GM19463 (cell line): ENCODE measurements around the gene GINS1.
A peak's percentile ranks its signal among the peaks of the same experiment; 100 is the strongest.

Experiments
- ATAC-seq: cut with Tn5 transposase; IDR thresholded peaks from one replicate; pipeline ENCODE4 v1.9.1; 2021; ENCODE audit warnings: mild to moderate bottlenecking, moderate library complexity; ENCODE audit not compliant: unreplicated experiment

Gene GINS1

GRCh38 chr20:25407311-25408169 is at the start of gene GINS1:
GINS1 (plus strand) TSS chr20:25407673; CDS start chr20:25407821, 148 bp downstream.
- ATAC-seq: peak; percentile 87

DNA sequence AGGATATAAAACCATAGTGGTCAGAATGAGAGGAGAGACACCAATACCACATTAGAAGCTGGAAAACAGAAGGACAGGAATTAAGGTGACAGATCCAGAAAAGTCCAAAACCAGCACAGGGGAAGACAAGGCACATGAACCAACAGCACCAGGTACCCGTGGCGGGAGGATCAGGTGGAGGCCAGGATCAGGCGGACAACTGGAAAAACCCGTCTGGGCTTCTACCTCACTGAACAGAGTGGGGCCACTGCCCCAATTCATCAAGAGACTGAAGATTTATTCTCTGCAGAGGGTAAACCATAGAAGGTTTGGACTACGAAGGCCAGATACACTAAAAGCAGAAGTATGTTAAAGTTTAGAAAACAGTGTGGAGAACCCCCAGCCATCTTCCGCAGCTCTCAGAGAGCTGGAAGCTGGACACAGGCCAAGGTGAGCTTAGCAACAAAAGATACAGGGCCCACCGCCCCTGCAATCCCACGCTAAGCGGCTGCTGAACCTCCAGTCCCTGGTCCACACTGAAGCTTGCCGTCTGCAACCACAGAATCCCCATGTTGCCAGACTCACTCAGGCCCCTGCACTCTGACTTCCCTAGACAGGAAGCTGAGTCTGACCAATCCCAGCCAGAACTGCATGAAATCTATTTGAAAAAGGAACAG is 46.7 kb upstream of the GINS1 start:
- no peak for ATAC-seq

DNA sequence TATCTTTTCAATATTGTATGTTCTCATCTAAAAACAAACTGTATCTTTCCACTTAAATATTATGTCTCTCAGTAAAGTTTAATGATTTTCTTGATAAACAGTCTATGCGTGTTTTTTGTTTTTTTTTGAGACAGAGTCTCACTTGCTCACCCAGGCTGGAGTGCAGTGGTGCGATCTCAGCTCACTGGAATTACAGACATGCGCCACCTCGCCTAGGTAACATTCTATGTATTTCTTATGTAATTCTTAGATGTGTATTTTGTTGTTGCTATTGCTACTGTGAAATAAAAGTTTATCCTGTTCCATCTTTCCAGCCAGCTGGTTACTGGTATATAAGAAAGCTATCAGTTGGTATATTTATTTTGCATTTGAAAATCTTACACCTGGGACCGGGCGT is 46.2 kb upstream of the GINS1 start:
- ATAC-seq: no peak

DNA sequence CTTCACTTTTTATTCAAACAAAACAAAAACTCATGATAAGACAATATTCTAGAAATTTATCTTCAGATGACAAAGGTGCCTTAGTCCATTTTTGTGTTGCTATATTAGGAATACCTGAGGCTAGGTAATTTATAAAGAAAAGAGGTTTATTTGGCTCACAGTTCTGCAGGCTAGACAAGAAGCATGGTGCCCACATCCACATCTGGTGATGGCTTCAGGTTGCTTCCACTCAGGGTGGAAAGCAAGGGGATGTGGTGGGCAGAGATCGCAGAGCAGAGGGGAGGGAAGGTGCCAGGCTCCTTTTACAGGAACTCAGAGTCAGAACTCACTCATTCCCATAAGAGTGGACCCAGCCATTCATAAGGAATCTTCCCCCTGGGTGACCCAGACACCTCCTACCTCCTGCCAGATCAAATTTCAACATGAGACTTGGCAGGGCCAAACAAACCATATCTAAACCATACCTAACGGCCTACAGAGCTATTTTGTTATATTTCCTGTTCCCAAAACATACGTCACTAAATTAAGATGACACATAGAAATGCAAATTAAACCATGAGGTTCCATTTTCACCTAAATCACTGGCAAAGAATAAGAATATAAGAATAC is 43.2 kb upstream of the GINS1 start:
- no peak for ATAC-seq

DNA sequence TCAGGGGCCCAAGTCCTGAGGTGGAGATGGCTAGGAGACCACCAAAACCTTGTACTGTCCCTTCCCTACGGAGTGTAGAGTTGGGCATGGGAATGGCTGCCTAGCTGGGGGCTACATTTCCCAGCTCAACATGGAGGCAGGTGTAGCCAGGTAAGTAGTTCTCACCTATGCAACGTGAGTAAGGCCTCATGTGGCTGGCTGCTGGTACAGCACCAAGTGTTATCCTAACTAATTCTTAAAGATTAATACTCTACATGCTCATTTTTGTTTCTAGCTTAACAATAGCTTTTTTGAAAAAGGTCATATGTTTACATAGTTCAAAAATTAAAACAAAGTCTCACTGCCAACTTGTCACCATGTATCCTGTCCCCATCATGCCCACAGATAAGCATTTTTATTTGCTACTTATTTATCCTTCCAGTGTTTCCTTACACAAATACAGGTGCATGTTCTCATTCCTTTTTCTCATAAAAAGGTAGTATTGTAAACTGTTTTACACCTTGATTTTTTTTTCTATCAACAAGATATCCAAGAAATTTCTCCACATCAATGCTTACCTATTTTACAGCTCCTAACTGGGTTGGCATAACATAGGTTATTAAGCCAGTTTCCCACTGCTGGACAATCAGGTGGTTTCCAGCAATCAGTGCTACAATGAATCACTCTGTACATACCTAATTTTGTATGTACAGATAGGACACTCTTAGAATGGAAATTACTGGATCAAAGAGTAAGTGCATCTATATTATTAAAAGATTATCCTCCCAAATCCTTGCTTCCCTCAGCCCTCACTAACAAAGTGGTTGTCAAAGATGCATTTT is 42.4 kb upstream of the GINS1 start:
- ATAC-seq: no peak

DNA sequence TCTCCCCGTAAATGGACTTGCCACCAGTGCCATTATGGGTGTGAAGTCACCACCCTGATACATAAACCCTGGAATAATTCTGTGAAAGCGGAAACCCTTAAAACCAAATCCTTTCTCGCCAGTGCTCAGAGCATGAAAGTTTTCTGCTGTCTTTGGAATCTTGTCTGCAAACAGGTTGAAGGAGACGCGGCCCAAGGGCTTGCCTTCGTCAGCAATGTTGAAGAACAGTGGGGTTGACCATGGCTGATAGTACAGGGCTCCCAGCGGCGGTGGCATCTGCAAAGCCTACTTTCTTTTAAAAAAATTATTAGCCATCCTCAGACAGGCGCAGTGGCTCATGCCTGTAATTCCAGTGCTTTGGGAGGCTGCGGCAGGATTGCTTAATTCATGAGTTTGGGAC is 38.9 kb upstream of the GINS1 start:
- ATAC-seq: no peak

DNA sequence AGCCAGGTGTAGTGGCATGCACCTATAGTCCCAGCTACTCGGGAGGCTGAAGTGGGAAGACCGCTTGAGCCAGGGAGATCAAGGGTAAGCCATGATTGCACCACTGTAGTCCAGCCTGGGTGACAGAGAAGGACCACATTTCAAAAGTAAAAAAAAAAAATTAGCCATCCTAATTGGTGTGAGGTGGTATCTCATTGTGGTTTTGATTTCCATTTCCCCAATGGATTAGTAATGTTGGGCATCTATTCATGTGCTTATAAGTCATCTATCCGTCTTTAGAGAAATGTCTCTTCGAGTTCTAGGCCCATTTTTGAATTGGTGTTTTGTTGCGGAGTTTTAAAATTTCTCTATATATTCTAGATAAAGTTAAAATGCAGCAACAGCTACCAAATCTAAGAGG is 38.5 kb upstream of the GINS1 start:
- no peak for ATAC-seq

- no peak for ATAC-seq
These were observed 37.9 kb upstream of the GINS1 start for GRCh38 chr20:25369529-25369928.

DNA sequence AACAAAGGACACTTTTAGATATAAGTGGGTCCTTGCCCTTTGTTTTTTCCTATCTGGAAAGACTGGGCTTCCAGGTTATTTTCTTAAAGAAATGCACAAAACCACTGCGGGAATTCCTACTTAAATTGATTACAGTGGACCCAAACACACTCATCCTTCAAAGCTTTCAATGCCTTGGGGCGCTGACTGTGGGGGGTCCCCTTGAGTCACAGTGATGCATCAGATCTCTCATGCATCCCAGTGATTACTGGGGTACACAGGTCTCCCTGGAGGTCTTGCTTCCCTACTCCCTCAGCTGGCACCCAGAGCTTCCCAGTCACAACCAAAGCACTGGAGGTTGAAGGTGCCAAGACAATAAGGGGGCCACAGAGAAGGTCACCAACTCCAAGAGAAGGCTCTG is 37.5 kb upstream of the GINS1 start:
- no peak for ATAC-seq

GRCh38 chr20:25372584-25373336 is 34.7 kb upstream of the GINS1 start:
- no peak for ATAC-seq

DNA sequence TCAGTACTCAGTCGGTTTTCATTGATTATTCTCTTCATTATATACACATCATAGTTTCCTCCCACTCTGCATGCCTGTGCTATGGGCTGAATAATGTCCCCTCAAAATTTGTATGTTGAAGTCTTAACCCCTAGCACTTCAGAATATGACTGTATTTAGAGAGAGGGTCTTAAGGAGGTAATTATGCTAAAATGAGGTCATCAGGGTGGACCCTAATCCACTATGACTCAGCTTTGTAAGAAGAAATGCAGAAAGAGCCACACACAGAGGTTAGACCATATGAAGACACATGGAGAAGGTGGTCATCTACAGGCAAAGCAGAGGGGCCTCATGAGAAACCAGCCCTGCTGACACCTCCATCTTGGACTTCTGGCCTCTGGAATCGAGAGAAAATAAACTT is 32.6 kb upstream of the GINS1 start:
- ATAC-seq: no peak

- no peak for ATAC-seq
These were observed 31.2 kb upstream of the GINS1 start for GRCh38 chr20:25376236-25376635.

DNA sequence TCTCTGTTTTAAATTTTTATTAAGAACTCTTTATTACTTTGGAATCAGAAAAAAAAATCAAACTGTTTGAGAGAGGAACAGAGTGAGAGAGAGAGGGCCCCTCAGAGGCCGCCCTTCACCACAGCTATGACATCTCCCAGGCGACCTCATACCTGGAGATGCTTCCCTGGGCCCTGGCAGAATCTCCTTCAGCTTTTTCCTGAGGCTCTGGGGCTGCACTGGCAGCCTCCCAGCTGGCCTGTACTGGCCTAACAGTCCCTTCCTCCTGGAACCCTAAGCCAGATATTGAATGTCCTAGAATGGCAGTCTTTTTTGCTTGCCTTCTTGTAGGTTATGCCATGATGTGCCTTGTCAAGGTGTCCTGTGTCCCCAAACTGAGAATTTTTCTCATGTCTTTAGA is 30.6 kb upstream of the GINS1 start:
- no peak for ATAC-seq

DNA sequence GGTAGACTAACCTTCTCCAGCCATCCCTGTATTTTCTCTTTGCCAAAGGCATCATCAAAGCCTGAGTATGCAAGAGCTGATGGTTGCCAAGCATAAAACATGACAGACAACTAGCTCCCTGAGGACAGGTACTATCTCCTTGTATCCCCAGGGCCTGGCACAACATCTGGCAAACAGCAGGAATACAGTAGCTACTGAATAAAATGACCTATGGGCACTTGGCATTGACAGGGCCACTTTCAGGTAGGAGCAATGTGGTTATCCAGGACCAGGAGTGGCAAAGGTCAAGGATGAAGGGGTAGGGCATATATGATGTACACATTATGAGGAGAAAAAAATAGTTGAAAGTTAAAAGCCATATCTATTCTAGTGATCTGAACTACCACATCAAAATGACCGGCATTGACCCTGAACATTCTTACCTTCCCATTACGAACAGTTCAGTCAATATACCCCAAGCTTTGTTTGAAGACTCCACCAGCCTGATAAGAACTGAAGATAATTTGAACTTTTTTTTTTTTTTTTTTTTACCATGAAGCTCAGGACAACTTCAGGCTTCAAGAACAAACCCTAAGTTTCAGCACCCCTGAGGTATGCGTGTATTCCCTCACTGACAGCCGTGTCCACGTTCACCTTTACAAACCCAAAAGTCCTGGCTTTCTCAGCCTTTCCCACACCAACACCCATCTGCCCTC is 29.1 kb upstream of the GINS1 start:
- ATAC-seq: no peak

GRCh38 chr20:25378884-25379733 is 28.4 kb upstream of the GINS1 start:
- ATAC-seq: no peak

- ATAC-seq: no peak
These were observed 26.4 kb upstream of the GINS1 start for GRCh38 chr20:25380945-25381614.

GRCh38 chr20:25382704-25383370 is 24.6 kb upstream of the GINS1 start:
- no peak for ATAC-seq

- no peak for ATAC-seq
These were observed 18.0 kb upstream of the GINS1 start for GRCh38 chr20:25389401-25389857.
